SK-N-SH (cell line): ENCODE results near the gene RELT. TPM values are rescaled to one million over a fixed set of nuclear protein-coding genes. Genes with fewer than 3 reads are reported as not detected.

Experiments
- ELF1 ChIP-seq: IDR thresholded peaks from 2 replicates; pipeline ENCODE4 v1.4.0; 2012
- FOSL2 ChIP-seq: IDR thresholded peaks from 2 replicates; pipeline ENCODE4 v1.4.0; 2012; ENCODE audit warnings: low read depth, mild to moderate bottlenecking, moderate library complexity, borderline replicate concordance
- JUND ChIP-seq: IDR thresholded peaks from 2 replicates; pipeline ENCODE4 v1.4.0; 2012
- MEF2A ChIP-seq: IDR thresholded peaks from 2 replicates; pipeline ENCODE4 v1.4.0; 2012; ENCODE audit warnings: low read depth, borderline replicate concordance
- MXI1 ChIP-seq: IDR thresholded peaks from 2 replicates; pipeline ENCODE4 v1.6.1; 2012; ENCODE audit warnings: mild to moderate bottlenecking, low read depth, low read length, improper control_type of control experiment
- NRF1 ChIP-seq: IDR thresholded peaks from 2 replicates; pipeline ENCODE4 v1.6.1; 2012; ENCODE audit warnings: low read depth, mild to moderate bottlenecking, low read length
- RCOR1 ChIP-seq: fragments of 150-350 bp; IDR thresholded peaks from 2 replicates; pipeline ENCODE4 v1.6.1; 2017; ENCODE audit warnings: antibody characterized with exemption, low read length
- RXRA ChIP-seq: IDR thresholded peaks from 2 replicates; pipeline ENCODE4 v1.4.0; 2012; ENCODE audit warnings: low read depth, mild to moderate bottlenecking, borderline replicate concordance
- SMC3 ChIP-seq: IDR thresholded peaks from 2 replicates; pipeline ENCODE4 v1.6.1; 2012; ENCODE audit warnings: low read depth, low read length, improper control_type of control experiment
- TCF12 ChIP-seq: IDR thresholded peaks from 2 replicates; pipeline ENCODE4 v1.4.0; 2012
- polyA plus RNA-seq, 3 experiments: library from polyadenylated mRNA; depleted of rRNA; stranded (reverse); fragments of >200 nt; gene quantifications; 2 replicates each; pipeline ENCODE4 v1.2.3, GENCODE V29; 2012
- TF ChIP-seq, protein P1 (sequence below): IDR thresholded peaks from 2 replicates; pipeline ENCODE4; 2012
- TF ChIP-seq, protein P2 (sequence below): fragments of 150-350 bp; IDR thresholded peaks from 2 replicates; pipeline ENCODE4 v1.6.1; 2017; ENCODE audit warnings: antibody characterized with exemption, low read length, low read depth, borderline replicate concordance
- TF ChIP-seq, protein P3 (sequence below): IDR thresholded peaks from 2 replicates; pipeline ENCODE4 v1.4.0; 2012; ENCODE audit warnings: low read depth
- TF ChIP-seq, protein P4 (sequence below): IDR thresholded peaks from 2 replicates; pipeline ENCODE4 v1.4.0; 2012; ENCODE audit warnings: low read depth, borderline replicate concordance
- TF ChIP-seq, protein P5 (sequence below): IDR thresholded peaks from 2 replicates; pipeline ENCODE4 v1.4.0; 2012; ENCODE audit warnings: low read depth, borderline replicate concordance
- TF ChIP-seq, protein P6 (sequence below): IDR thresholded peaks from 2 replicates; pipeline ENCODE4 v1.6.1; 2012; ENCODE audit warnings: mild to moderate bottlenecking, low read depth, low read length, moderate library complexity
- TF ChIP-seq, protein P7 (sequence below): fragments of 200-600 bp; sonication (generic); IDR thresholded peaks from 2 replicates; pipeline ENCODE4 v1.6.1; 2017; ENCODE audit warnings: antibody characterized with exemption, mild to moderate bottlenecking, moderate library complexity

RELT gene
- polyA plus RNA-seq, 1 of the 3 experiments (the other 2 are of a cell fraction): 4.3 TPM

DNA sequence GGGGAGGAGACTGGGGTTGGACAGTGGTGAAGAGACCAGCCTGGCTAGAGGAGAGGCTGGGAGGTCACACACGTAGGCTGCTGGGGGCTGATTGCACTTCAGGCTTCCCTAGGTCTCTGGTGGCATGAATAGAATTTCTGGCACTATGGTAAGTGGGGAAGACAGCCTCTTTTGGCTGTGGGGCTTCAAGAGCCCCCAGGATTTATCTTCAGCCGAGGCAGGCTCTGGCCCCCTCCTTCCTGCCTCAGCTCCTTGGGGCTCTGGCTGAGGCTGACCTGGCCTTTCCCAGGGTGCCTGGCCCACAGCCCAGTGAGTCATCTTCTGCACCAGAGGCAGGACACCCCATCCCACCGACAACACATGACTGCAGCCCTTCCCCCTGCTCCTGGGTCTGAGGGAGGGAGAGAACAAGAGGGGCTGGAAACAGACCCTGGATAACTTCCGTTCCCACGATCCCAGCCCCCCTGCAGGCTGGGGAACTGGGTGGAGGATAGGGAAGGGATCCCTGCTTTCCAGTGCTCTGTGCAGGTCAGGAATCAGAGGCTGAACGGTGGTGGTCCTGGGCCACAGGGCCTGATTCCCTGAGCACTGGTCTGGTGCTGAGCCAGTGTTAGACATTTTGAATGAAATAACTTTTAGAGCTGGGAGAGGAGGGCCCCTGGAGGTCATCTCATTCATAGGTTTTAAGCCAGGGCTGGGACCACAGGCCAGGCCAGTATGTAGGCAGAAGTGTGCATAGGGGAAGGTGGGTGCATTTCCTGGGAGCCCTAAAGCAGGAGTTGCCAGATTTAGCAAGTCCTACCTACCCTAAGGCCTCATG is 41.6 kb upstream of the RELT start (continued):
- TF ChIP-seq SMC3 (peak; percentile 22; the same call in 1 of the 2 replicates), MXI1 (peak; percentile 53; the same call in 1 of the 2 replicates), JUND (peak; percentile 79; the same call in 1 of the 2 replicates), MEF2A (no peak), ELF1 (no peak), RCOR1 (no peak), NRF1 (no peak), FOSL2 (peak; percentile 90), RXRA (peak; percentile 85; the same call in 1 of the 2 replicates), TCF12 (peak; percentile 78)
- TF ChIP-seq, protein P1, sequence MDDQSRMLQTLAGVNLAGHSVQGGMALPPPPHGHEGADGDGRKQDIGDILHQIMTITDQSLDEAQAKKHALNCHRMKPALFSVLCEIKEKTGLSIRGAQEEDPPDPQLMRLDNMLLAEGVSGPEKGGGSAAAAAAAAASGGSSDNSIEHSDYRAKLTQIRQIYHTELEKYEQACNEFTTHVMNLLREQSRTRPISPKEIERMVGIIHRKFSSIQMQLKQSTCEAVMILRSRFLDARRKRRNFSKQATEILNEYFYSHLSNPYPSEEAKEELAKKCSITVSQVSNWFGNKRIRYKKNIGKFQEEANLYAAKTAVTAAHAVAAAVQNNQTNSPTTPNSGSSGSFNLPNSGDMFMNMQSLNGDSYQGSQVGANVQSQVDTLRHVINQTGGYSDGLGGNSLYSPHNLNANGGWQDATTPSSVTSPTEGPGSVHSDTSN: no peak; the same call in 1 of the 2 replicates
- TF ChIP-seq, protein P2, sequence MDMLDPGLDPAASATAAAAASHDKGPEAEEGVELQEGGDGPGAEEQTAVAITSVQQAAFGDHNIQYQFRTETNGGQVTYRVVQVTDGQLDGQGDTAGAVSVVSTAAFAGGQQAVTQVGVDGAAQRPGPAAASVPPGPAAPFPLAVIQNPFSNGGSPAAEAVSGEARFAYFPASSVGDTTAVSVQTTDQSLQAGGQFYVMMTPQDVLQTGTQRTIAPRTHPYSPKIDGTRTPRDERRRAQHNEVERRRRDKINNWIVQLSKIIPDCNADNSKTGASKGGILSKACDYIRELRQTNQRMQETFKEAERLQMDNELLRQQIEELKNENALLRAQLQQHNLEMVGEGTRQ: no peak
- TF ChIP-seq, protein P3, sequence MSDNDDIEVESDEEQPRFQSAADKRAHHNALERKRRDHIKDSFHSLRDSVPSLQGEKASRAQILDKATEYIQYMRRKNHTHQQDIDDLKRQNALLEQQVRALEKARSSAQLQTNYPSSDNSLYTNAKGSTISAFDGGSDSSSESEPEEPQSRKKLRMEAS: peak; percentile 63
- TF ChIP-seq, protein P4, sequence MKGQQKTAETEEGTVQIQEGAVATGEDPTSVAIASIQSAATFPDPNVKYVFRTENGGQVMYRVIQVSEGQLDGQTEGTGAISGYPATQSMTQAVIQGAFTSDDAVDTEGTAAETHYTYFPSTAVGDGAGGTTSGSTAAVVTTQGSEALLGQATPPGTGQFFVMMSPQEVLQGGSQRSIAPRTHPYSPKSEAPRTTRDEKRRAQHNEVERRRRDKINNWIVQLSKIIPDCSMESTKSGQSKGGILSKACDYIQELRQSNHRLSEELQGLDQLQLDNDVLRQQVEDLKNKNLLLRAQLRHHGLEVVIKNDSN: peak; percentile 72; the same call in 1 of the 2 replicates
- TF ChIP-seq, protein P5, sequence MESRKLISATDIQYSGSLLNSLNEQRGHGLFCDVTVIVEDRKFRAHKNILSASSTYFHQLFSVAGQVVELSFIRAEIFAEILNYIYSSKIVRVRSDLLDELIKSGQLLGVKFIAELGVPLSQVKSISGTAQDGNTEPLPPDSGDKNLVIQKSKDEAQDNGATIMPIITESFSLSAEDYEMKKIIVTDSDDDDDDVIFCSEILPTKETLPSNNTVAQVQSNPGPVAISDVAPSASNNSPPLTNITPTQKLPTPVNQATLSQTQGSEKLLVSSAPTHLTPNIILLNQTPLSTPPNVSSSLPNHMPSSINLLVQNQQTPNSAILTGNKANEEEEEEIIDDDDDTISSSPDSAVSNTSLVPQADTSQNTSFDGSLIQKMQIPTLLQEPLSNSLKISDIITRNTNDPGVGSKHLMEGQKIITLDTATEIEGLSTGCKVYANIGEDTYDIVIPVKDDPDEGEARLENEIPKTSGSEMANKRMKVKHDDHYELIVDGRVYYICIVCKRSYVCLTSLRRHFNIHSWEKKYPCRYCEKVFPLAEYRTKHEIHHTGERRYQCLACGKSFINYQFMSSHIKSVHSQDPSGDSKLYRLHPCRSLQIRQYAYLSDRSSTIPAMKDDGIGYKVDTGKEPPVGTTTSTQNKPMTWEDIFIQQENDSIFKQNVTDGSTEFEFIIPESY: no peak
- TF ChIP-seq, protein P6, sequence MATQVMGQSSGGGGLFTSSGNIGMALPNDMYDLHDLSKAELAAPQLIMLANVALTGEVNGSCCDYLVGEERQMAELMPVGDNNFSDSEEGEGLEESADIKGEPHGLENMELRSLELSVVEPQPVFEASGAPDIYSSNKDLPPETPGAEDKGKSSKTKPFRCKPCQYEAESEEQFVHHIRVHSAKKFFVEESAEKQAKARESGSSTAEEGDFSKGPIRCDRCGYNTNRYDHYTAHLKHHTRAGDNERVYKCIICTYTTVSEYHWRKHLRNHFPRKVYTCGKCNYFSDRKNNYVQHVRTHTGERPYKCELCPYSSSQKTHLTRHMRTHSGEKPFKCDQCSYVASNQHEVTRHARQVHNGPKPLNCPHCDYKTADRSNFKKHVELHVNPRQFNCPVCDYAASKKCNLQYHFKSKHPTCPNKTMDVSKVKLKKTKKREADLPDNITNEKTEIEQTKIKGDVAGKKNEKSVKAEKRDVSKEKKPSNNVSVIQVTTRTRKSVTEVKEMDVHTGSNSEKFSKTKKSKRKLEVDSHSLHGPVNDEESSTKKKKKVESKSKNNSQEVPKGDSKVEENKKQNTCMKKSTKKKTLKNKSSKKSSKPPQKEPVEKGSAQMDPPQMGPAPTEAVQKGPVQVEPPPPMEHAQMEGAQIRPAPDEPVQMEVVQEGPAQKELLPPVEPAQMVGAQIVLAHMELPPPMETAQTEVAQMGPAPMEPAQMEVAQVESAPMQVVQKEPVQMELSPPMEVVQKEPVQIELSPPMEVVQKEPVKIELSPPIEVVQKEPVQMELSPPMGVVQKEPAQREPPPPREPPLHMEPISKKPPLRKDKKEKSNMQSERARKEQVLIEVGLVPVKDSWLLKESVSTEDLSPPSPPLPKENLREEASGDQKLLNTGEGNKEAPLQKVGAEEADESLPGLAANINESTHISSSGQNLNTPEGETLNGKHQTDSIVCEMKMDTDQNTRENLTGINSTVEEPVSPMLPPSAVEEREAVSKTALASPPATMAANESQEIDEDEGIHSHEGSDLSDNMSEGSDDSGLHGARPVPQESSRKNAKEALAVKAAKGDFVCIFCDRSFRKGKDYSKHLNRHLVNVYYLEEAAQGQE: no peak
- TF ChIP-seq, protein P7, sequence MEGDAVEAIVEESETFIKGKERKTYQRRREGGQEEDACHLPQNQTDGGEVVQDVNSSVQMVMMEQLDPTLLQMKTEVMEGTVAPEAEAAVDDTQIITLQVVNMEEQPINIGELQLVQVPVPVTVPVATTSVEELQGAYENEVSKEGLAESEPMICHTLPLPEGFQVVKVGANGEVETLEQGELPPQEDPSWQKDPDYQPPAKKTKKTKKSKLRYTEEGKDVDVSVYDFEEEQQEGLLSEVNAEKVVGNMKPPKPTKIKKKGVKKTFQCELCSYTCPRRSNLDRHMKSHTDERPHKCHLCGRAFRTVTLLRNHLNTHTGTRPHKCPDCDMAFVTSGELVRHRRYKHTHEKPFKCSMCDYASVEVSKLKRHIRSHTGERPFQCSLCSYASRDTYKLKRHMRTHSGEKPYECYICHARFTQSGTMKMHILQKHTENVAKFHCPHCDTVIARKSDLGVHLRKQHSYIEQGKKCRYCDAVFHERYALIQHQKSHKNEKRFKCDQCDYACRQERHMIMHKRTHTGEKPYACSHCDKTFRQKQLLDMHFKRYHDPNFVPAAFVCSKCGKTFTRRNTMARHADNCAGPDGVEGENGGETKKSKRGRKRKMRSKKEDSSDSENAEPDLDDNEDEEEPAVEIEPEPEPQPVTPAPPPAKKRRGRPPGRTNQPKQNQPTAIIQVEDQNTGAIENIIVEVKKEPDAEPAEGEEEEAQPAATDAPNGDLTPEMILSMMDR: no peak
